ENCODE data around the gene FERMT3.

The FERMT3 gene

GRCh38 chr11:64211181-64211872, 4.8 kb downstream of the FERMT3 start:
- Histone ChIP-seq H3K9ac (ENCODE audit: low read depth, low read length) (no peak overlapping the region), H3K4me3 (ENCODE audit: low read depth, low read length) (no peak overlapping the region), H3K36me3 (ENCODE audit: control insufficient read depth, insufficient read depth, low read length) (peaks cover 27% of the 10 kb centered on the region), H3K27me3 (ENCODE audit: control insufficient read depth, insufficient read depth, low read length) (no peaks in the 10 kb centered on the region), H3K4me1 (ENCODE audit: control insufficient read depth, insufficient read depth, low read length) (no peaks in the 10 kb centered on the region), H3K9me3 (ENCODE audit: control insufficient read depth, insufficient read depth, low read length) (no peaks in the 10 kb centered on the region)

- Histone ChIP-seq H3K4me3 (ENCODE audit: low read depth, low read length) (no peak overlapping the region), H3K9ac (ENCODE audit: low read depth, low read length) (no peak overlapping the region), H3K27me3 (ENCODE audit: control insufficient read depth, insufficient read depth, low read length) (no peaks in the 10 kb centered on the region), H3K9me3 (ENCODE audit: control insufficient read depth, insufficient read depth, low read length) (no peaks in the 10 kb centered on the region), H3K4me1 (ENCODE audit: control insufficient read depth, insufficient read depth, low read length) (no peaks in the 10 kb centered on the region), H3K36me3 (ENCODE audit: control insufficient read depth, insufficient read depth, low read length) (peaks cover 5% of the 10 kb centered on the region)
Measured at GRCh38 chr11:64216879-64217278, 10.4 kb downstream of the FERMT3 start.

- Histone ChIP-seq H3K27me3 (ENCODE audit: control insufficient read depth, insufficient read depth, low read length) (no peaks in the 10 kb centered on the region), H3K4me3 (ENCODE audit: low read depth, low read length) (no peak overlapping the region), H3K4me1 (ENCODE audit: control insufficient read depth, insufficient read depth, low read length) (no peaks in the 10 kb centered on the region), H3K36me3 (ENCODE audit: control insufficient read depth, insufficient read depth, low read length) (peaks cover 5% of the 10 kb centered on the region), H3K9me3 (ENCODE audit: control insufficient read depth, insufficient read depth, low read length) (no peaks in the 10 kb centered on the region), H3K9ac (ENCODE audit: low read depth, low read length) (no peak overlapping the region)
Measured at GRCh38 chr11:64218628-64219353, 12.3 kb downstream of the FERMT3 start.

GRCh38 chr11:64219354-64219684, 12.8 kb downstream of the FERMT3 start:
- Histone ChIP-seq H3K4me3 (ENCODE audit: low read depth, low read length) (no peak overlapping the region), H3K36me3 (ENCODE audit: control insufficient read depth, insufficient read depth, low read length) (peaks cover 9% of the 10 kb centered on the region), H3K4me1 (ENCODE audit: control insufficient read depth, insufficient read depth, low read length) (no peaks in the 10 kb centered on the region), H3K9me3 (ENCODE audit: control insufficient read depth, insufficient read depth, low read length) (no peaks in the 10 kb centered on the region), H3K27me3 (ENCODE audit: control insufficient read depth, insufficient read depth, low read length) (no peaks in the 10 kb centered on the region), H3K9ac (ENCODE audit: low read depth, low read length) (no peak overlapping the region)

GRCh38 chr11:64219755-64220154, 13.2 kb downstream of the FERMT3 start:
- Histone ChIP-seq H3K27me3 (ENCODE audit: control insufficient read depth, insufficient read depth, low read length) (no peaks in the 10 kb centered on the region), H3K9ac (ENCODE audit: low read depth, low read length) (no peak overlapping the region), H3K4me3 (ENCODE audit: low read depth, low read length) (no peak overlapping the region), H3K36me3 (ENCODE audit: control insufficient read depth, insufficient read depth, low read length) (peaks cover 11% of the 10 kb centered on the region), H3K4me1 (ENCODE audit: control insufficient read depth, insufficient read depth, low read length) (no peaks in the 10 kb centered on the region), H3K9me3 (ENCODE audit: control insufficient read depth, insufficient read depth, low read length) (no peaks in the 10 kb centered on the region)

GRCh38 chr11:64220271-64220670, 13.8 kb downstream of the FERMT3 start:
- peaks cover 11% of the 10 kb centered on the region for H3K36me3 ChIP-seq (ENCODE audit: control insufficient read depth, insufficient read depth, low read length)
- no peaks in the 10 kb centered on the region for H3K9me3 ChIP-seq (ENCODE audit: control insufficient read depth, insufficient read depth, low read length)
- no peak overlapping the region for H3K4me3 ChIP-seq (ENCODE audit: low read depth, low read length)
- H3K4me1 ChIP-seq (ENCODE audit: control insufficient read depth, insufficient read depth, low read length), result no peaks in the 10 kb centered on the region
- H3K9ac ChIP-seq (ENCODE audit: low read depth, low read length), result no peak overlapping the region
- H3K27me3 ChIP-seq (ENCODE audit: control insufficient read depth, insufficient read depth, low read length), result no peaks in the 10 kb centered on the region

GRCh38 chr11:64220798-64221197, 14.3 kb downstream of the FERMT3 start:
- Histone ChIP-seq H3K9ac (ENCODE audit: low read depth, low read length) (no peak overlapping the region), H3K27me3 (ENCODE audit: control insufficient read depth, insufficient read depth, low read length) (no peaks in the 10 kb centered on the region), H3K36me3 (ENCODE audit: control insufficient read depth, insufficient read depth, low read length) (peaks cover 11% of the 10 kb centered on the region)

GRCh38 chr11:64222651-64223000, 16.1 kb downstream of the FERMT3 start:
- no peak overlapping the region for H3K4me3 ChIP-seq (ENCODE audit: low read depth, low read length)
- no peaks in the 10 kb centered on the region for H3K27me3 ChIP-seq (ENCODE audit: control insufficient read depth, insufficient read depth, low read length)
- peaks cover 11% of the 10 kb centered on the region for H3K36me3 ChIP-seq (ENCODE audit: control insufficient read depth, insufficient read depth, low read length)
- no peaks in the 10 kb centered on the region for H3K9me3 ChIP-seq (ENCODE audit: control insufficient read depth, insufficient read depth, low read length)
- H3K4me1 ChIP-seq (ENCODE audit: control insufficient read depth, insufficient read depth, low read length), result no peaks in the 10 kb centered on the region
- H3K9ac ChIP-seq (ENCODE audit: low read depth, low read length), result no peak overlapping the region

More at GRCh38 chr11:64220798-64221197, 14.3 kb downstream of the FERMT3 start:
- no peaks in the 10 kb centered on the region for H3K4me1 ChIP-seq (ENCODE audit: control insufficient read depth, insufficient read depth, low read length)
- H3K9me3 ChIP-seq (ENCODE audit: control insufficient read depth, insufficient read depth, low read length), result no peaks in the 10 kb centered on the region
- no peak overlapping the region for H3K4me3 ChIP-seq (ENCODE audit: low read depth, low read length)

- no peaks in the 10 kb centered on the region for H3K27me3 ChIP-seq (ENCODE audit: control insufficient read depth, insufficient read depth, low read length)
- H3K9ac ChIP-seq (ENCODE audit: low read depth, low read length), result no peak overlapping the region
- H3K9me3 ChIP-seq (ENCODE audit: control insufficient read depth, insufficient read depth, low read length), result no peaks in the 10 kb centered on the region
- peaks cover 11% of the 10 kb centered on the region for H3K36me3 ChIP-seq (ENCODE audit: control insufficient read depth, insufficient read depth, low read length)
- no peaks in the 10 kb centered on the region for H3K4me1 ChIP-seq (ENCODE audit: control insufficient read depth, insufficient read depth, low read length)
- no peak overlapping the region for H3K4me3 ChIP-seq (ENCODE audit: low read depth, low read length)
Measured at GRCh38 chr11:64223001-64223651, 16.6 kb downstream of the FERMT3 start.

GRCh38 chr11:64224151-64224890, 17.8 kb downstream of the FERMT3 start:
- H3K27me3 ChIP-seq (ENCODE audit: control insufficient read depth, insufficient read depth, low read length), result no peaks in the 10 kb centered on the region
- H3K9ac ChIP-seq (ENCODE audit: low read depth, low read length), result no peak overlapping the region
- no peaks in the 10 kb centered on the region for H3K9me3 ChIP-seq (ENCODE audit: control insufficient read depth, insufficient read depth, low read length)
- H3K36me3 ChIP-seq (ENCODE audit: control insufficient read depth, insufficient read depth, low read length), result peaks cover 7% of the 10 kb centered on the region
- no peak overlapping the region for H3K4me3 ChIP-seq (ENCODE audit: low read depth, low read length)
- H3K4me1 ChIP-seq (ENCODE audit: control insufficient read depth, insufficient read depth, low read length), result no peaks in the 10 kb centered on the region

GRCh38 chr11:64224891-64225607, 18.5 kb downstream of the FERMT3 start:
- H3K9me3 ChIP-seq (ENCODE audit: control insufficient read depth, insufficient read depth, low read length), result no peaks in the 10 kb centered on the region
- H3K4me1 ChIP-seq (ENCODE audit: control insufficient read depth, insufficient read depth, low read length), result no peaks in the 10 kb centered on the region
- no peaks in the 10 kb centered on the region for H3K27me3 ChIP-seq (ENCODE audit: control insufficient read depth, insufficient read depth, low read length)
- H3K4me3 ChIP-seq (ENCODE audit: low read depth, low read length), result peak overlapping the region; percentile 97
- peak overlapping the region; percentile 83 for H3K9ac ChIP-seq (ENCODE audit: low read depth, low read length)
- H3K36me3 ChIP-seq (ENCODE audit: control insufficient read depth, insufficient read depth, low read length), result peaks cover 7% of the 10 kb centered on the region

All from iPS-15b (cell line).